CD4-positive, alpha-beta memory T cell (primary cell): Measurements from ENCODE around the gene GINS3. TPM values are rescaled to one million over a fixed set of nuclear protein-coding genes. Genes with fewer than 3 reads are reported as not detected.

Experiments used
- CTCF ChIA-PET: fragments of 350-600 bp; sonication (Branson Sonifier 250); formaldehyde crosslinking; loops from one replicate; lab custom pipeline; 2021; ENCODE audit warnings: inconsistent platforms; ENCODE audit not compliant: partially characterized antibody; lab: Charles Lee
- POLR2A ChIA-PET: fragments of 350-600 bp; sonication (Branson Sonifier 250); formaldehyde crosslinking; loops from one replicate; lab custom pipeline; 2021; ENCODE audit not compliant: partially characterized antibody; lab: Charles Lee
- DNase-seq, 5 donors: peaks; one replicate each; pipeline versions ENCODE4 v3.0.0 to v3.0.0-alpha.2; 2020 to 2022; ENCODE audit warnings: mixed read lengths in 1 of 5
- H3K27ac ChIP-seq: one replicate; pipeline ENCODE4 v1.7.0; 2013; ENCODE audit warnings: low read depth, low read length
- H3K27me3 ChIP-seq: 2 replicates; pipeline ENCODE4 v1.7.0; 2013; ENCODE audit warnings: mild to moderate bottlenecking, low read length, moderate library complexity; ENCODE audit not compliant: insufficient read depth
- H3K36me3 ChIP-seq: 2 replicates; pipeline ENCODE4 v1.7.0; 2013; ENCODE audit warnings: mild to moderate bottlenecking, low read length, moderate library complexity; ENCODE audit not compliant: insufficient read depth
- H3K4me1 ChIP-seq: 2 replicates; pipeline ENCODE4 v1.7.0; 2013; ENCODE audit warnings: mild to moderate bottlenecking, low read length, moderate library complexity; ENCODE audit not compliant: insufficient read depth
- H3K4me3 ChIP-seq, 2 donors: one replicate each; pipeline ENCODE4 v1.7.0; 2013; ENCODE audit warnings: low read length in 2 of 2, mild to moderate bottlenecking in 1 of 2
- H3K9me3 ChIP-seq, 2 donors: one replicate each; pipeline ENCODE4 v1.7.0; 2013; ENCODE audit warnings: low read length in 2 of 2, control low read depth in 1 of 2; ENCODE audit not compliant: control insufficient read depth in 1 of 2
- H3K27ac Mint-ChIP-seq, 7 donors: one replicate each; pipeline ENCODE4 v1.8.0; 2020 to 2021; ENCODE audit warnings: mixed read lengths in 7 of 7, mild to moderate bottlenecking in 6 of 7, inconsistent platforms in 3 of 7, moderate library complexity in 3 of 7
- H3K27me3 Mint-ChIP-seq, 2 donors: one replicate each; pipeline ENCODE4 v1.8.0; 2020 to 2021; ENCODE audit warnings: mixed read lengths in 2 of 2
- H3K36me3 Mint-ChIP-seq, 2 donors: one replicate each; pipeline ENCODE4 v1.8.0; 2020 to 2021; ENCODE audit warnings: mixed read lengths in 2 of 2, inconsistent platforms in 1 of 2, mild to moderate bottlenecking in 1 of 2
- H3K4me1 Mint-ChIP-seq, 4 donors: one replicate each; pipeline ENCODE4 v1.8.0; 2020 to 2021; ENCODE audit warnings: mixed read lengths in 4 of 4, mild to moderate bottlenecking in 1 of 4
- H3K4me3 Mint-ChIP-seq, 8 donors: one replicate each; pipeline ENCODE4 v1.8.0; 2020 to 2021; ENCODE audit warnings: mixed read lengths in 8 of 8, mild to moderate bottlenecking in 7 of 8, moderate library complexity in 6 of 8, inconsistent platforms in 3 of 8
- H3K9me3 Mint-ChIP-seq, 8 donors: one replicate each; pipeline ENCODE4 v1.8.0; 2020 to 2021; ENCODE audit warnings: mixed read lengths in 8 of 8, mild to moderate bottlenecking in 5 of 8, inconsistent platforms in 3 of 8, moderate library complexity in 1 of 8
- intact Hi-C: fragments of 100-400 bp; cut with micrococcal nuclease; formaldehyde crosslinking; loops from one replicate; pipeline ENCODE4 v1.15.1; 2023
- polyA plus RNA-seq, 2 donors: library from polyadenylated mRNA; unstranded; fragments of 300-500 nt; fragmentation: Illumina TruSeq; gene quantifications; one replicate each; pipeline ENCODE4 v1.2.3, GENCODE V29; 2021
- total RNA-seq, 2 experiments: library from RNA; stranded (reverse); gene quantifications; one replicate each; pipeline ENCODE4 v1.2.3, GENCODE V29; 2021

GINS3 gene
- 1 to 10 TPM; 1.3 to 2.2 TPM for total RNA-seq
- polyA plus RNA-seq = 1 to 10 TPM in 1 of 2 donors, under 1 TPM in 1; 0.78 to 1.1 TPM

GRCh38 chr16:58392215-58393137 is at the start of gene GINS3:
GINS3 (plus strand) TSS chr16:58392471; CDS start chr16:58392602, 131 bp downstream.
- H3K4me3 Mint-ChIP-seq = peak within 1 kb of the TSS; percentile 98 to 100 (median 99)
- intact Hi-C loops = loop anchor here (1.0 to 2.0 kb wide), 2 partner anchors 238 to 264 kb away; partner anchors contain the start of gene CFAP20
- no peaks in the 10 kb centered on the region for H3K9me3 ChIP-seq
- H3K4me1 ChIP-seq = peaks cover 7% of the 10 kb centered on the region
- H3K4me1 Mint-ChIP-seq = peaks cover 3 to 20% (median 13%) of the 10 kb centered on the region in 4 donors
- no peaks in the 10 kb centered on the region for H3K27me3 Mint-ChIP-seq
- peaks cover 0 to 7% of the 10 kb centered on the region in 2 donors for H3K36me3 Mint-ChIP-seq
- H3K27ac ChIP-seq = peak within 1 kb of the TSS; percentile 75
- peak within 1 kb of the TSS; percentile 99 for H3K4me3 ChIP-seq
- peak; percentile 77 to 82 (median 80) for DNase-seq
- peaks cover 0 to 2% (median 0%) of the 10 kb centered on the region in 8 donors for H3K9me3 Mint-ChIP-seq
- no peaks in the 10 kb centered on the region for H3K36me3 ChIP-seq
- ChIA-PET CTCF (interaction anchor here (0.9 to 2.2 kb wide), 5 partner anchors 9 to 394 kb away, joined by 3 to 11 read pairs (median 4); no protein-coding TSS in a partner anchor), POLR2A (interaction anchor here (0.9 to 1.5 kb wide), 7 partner anchors 10 to 394 kb away, joined by 3 to 5 read pairs (median 4); partner anchors contain the start of genes CFAP20 and SLC38A7)
- H3K27ac Mint-ChIP-seq = peak within 1 kb of the TSS; percentile 90 to 100 (median 97)
- H3K27me3 ChIP-seq = no peaks in the 10 kb centered on the region

DNA sequence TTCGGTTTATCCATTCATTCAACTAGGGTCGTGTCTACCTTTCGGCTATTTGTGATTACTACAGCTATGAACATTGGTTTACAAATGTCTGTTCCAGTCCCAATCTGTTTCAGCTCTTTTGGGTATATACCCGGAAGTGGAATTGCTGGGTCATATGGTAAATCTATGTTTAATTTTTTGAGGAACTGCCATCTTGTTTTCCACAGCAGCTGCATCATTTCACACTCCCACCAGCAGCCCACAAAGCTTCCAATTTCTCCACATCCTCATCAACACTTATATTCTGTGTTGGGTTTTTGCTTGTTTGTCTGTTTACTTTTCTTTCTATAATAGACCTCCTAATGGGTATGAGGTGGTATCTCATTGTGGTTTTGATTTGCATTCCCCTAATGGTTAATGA is 48.7 kb upstream of the GINS3 start:
- no peak overlapping the region for H3K27ac Mint-ChIP-seq
- Histone ChIP-seq H3K27me3 (no peaks in the 10 kb centered on the region), H3K4me3 (no peak overlapping the region), H3K27ac (no peak overlapping the region), H3K9me3 (no peaks in the 10 kb centered on the region), H3K36me3 (no peaks in the 10 kb centered on the region), H3K4me1 (no peaks in the 10 kb centered on the region)
- ChIA-PET CTCF (interaction anchor here (1.0 to 12.3 kb wide), 2 partner anchors 8 to 144 kb away, joined by 3 to 238 read pairs; no protein-coding TSS in a partner anchor), POLR2A (no interaction called here)
- no peaks in the 10 kb centered on the region for H3K4me1 Mint-ChIP-seq
- DNase-seq = no peak
- intact Hi-C loops = no loop called here
- H3K27me3 Mint-ChIP-seq = peaks cover 19 to 21% of the 10 kb centered on the region in 2 donors
- H3K36me3 Mint-ChIP-seq = no peaks in the 10 kb centered on the region
- no peaks in the 10 kb centered on the region for H3K9me3 Mint-ChIP-seq
- H3K4me3 Mint-ChIP-seq = no peak overlapping the region

DNA sequence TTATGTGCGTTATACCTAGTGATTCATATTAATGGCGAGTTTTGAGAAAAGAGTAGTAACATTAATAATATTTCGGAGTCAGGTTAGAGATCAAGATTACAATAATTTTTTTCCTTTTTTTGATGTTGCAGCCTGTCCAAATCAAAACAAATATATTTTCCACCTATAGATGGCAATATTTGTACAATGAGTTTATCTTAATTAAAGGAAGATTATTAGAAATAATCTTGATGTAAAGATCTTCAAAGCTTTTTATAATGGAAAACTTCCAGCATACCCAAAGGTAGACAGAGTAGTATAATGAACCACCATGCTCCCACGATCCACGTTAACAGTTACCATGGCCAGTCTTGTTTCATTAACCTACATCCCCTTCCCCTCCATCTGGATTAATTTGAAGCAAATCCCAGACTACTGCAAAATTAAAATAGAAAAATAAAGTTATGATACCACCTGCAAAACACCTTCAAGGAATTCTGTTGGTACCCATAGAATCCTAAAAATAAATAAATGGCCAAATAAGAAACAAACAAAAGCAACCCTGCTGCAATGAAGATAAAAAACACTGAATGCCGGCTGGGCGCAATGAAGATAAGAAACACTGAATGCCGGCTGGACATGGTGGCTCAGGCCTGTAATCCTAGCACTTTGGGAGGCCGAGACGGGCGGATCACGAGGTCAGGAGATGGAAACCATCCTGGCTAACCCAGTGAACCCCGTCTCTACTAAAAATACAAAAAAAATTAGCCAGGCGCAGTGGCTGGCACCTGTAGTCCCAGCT is 46.5 kb upstream of the GINS3 start:
- Histone ChIP-seq H3K27me3 (no peaks in the 10 kb centered on the region), H3K9me3 (no peaks in the 10 kb centered on the region), H3K27ac (no peak overlapping the region), H3K4me3 (no peak overlapping the region), H3K4me1 (no peaks in the 10 kb centered on the region), H3K36me3 (no peaks in the 10 kb centered on the region)
- Mint-ChIP-seq H3K9me3 (no peaks in the 10 kb centered on the region), H3K4me1 (no peaks in the 10 kb centered on the region), H3K27me3 (peaks cover 25 to 29% of the 10 kb centered on the region in 2 donors), H3K4me3 (no peak overlapping the region), H3K36me3 (no peaks in the 10 kb centered on the region), H3K27ac (no peak overlapping the region)
- POLR2A ChIA-PET = no interaction called here
- CTCF ChIA-PET = interaction anchor here (4.2 kb wide), 1 partner anchor 9 kb away, joined by 18 read pairs; no protein-coding TSS in a partner anchor
- no peak for DNase-seq
- intact Hi-C loops = no loop called here

DNA sequence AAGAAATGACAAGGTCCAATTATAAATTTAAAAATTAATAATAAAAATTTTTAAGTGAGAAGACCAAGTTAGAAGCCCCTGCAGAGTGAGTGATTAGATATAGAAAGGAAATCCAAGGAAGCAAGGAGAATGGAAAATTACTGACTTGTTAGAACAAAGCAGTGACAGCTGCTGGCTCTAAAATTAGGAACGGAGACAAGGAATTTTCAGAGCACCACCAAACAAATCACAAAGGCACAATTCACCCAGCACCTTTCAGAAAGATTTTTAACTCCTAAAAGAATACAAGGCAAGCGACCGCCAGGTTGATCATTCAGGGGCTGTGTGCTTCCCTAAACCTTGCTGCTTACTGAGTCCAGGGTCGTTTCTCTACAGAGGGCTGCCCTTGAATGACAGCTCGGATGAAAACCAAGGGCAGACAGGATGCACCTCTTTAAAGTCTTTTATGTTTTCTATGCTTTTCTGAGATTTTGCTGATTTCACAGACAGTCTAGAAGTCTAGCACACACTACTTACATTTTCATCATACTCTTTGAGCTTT is 45.4 kb upstream of the GINS3 start:
- Mint-ChIP-seq H3K27me3 (peaks cover 27 to 29% of the 10 kb centered on the region in 2 donors), H3K27ac (no peak overlapping the region), H3K36me3 (no peaks in the 10 kb centered on the region), H3K9me3 (peaks cover 0 to 2% (median 0%) of the 10 kb centered on the region in 8 donors), H3K4me1 (no peaks in the 10 kb centered on the region), H3K4me3 (no peak overlapping the region)
- no peaks in the 10 kb centered on the region for H3K36me3 ChIP-seq
- DNase-seq = no peak
- no peak overlapping the region for H3K4me3 ChIP-seq
- H3K27ac ChIP-seq = no peak overlapping the region
- H3K4me1 ChIP-seq = no peaks in the 10 kb centered on the region
- intact Hi-C loops = no loop called here
- ChIA-PET POLR2A (no interaction called here), CTCF (interaction anchor here (1.0 to 4.2 kb wide), 3 partner anchors 10 to 410 kb away, joined by 3 to 18 read pairs (median 6); no protein-coding TSS in a partner anchor)
- no peaks in the 10 kb centered on the region for H3K9me3 ChIP-seq
- H3K27me3 ChIP-seq = no peaks in the 10 kb centered on the region

GRCh38 chr16:58348986-58349385 is 43.3 kb upstream of the GINS3 start:
- intact Hi-C loops = no loop called here
- peaks cover 23 to 24% of the 10 kb centered on the region in 2 donors for H3K27me3 Mint-ChIP-seq
- H3K4me3 Mint-ChIP-seq = no peak overlapping the region
- no peak overlapping the region for H3K27ac Mint-ChIP-seq
- Histone ChIP-seq H3K27ac (no peak overlapping the region), H3K4me3 (no peak overlapping the region), H3K4me1 (no peaks in the 10 kb centered on the region), H3K27me3 (no peaks in the 10 kb centered on the region), H3K36me3 (no peaks in the 10 kb centered on the region), H3K9me3 (no peaks in the 10 kb centered on the region)
- no peak for DNase-seq
- peaks cover 0 to 14% (median 3%) of the 10 kb centered on the region in 8 donors for H3K9me3 Mint-ChIP-seq
- no peaks in the 10 kb centered on the region for H3K4me1 Mint-ChIP-seq
- no peaks in the 10 kb centered on the region for H3K36me3 Mint-ChIP-seq
- POLR2A ChIA-PET = no interaction called here
- CTCF ChIA-PET = interaction anchor here (0.5 to 1.0 kb wide), 2 partner anchors 10 to 220 kb away, joined by 3 read pairs; partner anchors contain the start of gene CFAP20

GRCh38 chr16:58352690-58353089 is 39.6 kb upstream of the GINS3 start:
- intact Hi-C loops = no loop called here
- ChIA-PET POLR2A (no interaction called here), CTCF (interaction anchor here (2.2 kb wide), 1 partner anchor 16 kb away, joined by 13 read pairs; no protein-coding TSS in a partner anchor)
- H3K4me3 ChIP-seq = no peak overlapping the region
- H3K36me3 Mint-ChIP-seq = no peaks in the 10 kb centered on the region
- no peak overlapping the region for H3K27ac ChIP-seq
- no peak for DNase-seq
- peaks cover 25 to 27% of the 10 kb centered on the region in 2 donors for H3K27me3 Mint-ChIP-seq
- H3K27me3 ChIP-seq = no peaks in the 10 kb centered on the region
- H3K9me3 Mint-ChIP-seq = peaks cover 0 to 22% (median 7%) of the 10 kb centered on the region in 8 donors
- no peaks in the 10 kb centered on the region for H3K9me3 ChIP-seq
- H3K27ac Mint-ChIP-seq = no peak overlapping the region
- H3K36me3 ChIP-seq = no peaks in the 10 kb centered on the region
- H3K4me1 Mint-ChIP-seq = no peaks in the 10 kb centered on the region
- H3K4me1 ChIP-seq = no peaks in the 10 kb centered on the region
- no peak overlapping the region for H3K4me3 Mint-ChIP-seq
